Measurements from ENCODE around the gene AMOTL2. TPM values are rescaled to one million over a fixed set of nuclear protein-coding genes. Genes with fewer than 3 reads are reported as not detected.

Gene AMOTL2
- total RNA-seq, 1 donor from 2014 or later: 79.2 TPM

DNA sequence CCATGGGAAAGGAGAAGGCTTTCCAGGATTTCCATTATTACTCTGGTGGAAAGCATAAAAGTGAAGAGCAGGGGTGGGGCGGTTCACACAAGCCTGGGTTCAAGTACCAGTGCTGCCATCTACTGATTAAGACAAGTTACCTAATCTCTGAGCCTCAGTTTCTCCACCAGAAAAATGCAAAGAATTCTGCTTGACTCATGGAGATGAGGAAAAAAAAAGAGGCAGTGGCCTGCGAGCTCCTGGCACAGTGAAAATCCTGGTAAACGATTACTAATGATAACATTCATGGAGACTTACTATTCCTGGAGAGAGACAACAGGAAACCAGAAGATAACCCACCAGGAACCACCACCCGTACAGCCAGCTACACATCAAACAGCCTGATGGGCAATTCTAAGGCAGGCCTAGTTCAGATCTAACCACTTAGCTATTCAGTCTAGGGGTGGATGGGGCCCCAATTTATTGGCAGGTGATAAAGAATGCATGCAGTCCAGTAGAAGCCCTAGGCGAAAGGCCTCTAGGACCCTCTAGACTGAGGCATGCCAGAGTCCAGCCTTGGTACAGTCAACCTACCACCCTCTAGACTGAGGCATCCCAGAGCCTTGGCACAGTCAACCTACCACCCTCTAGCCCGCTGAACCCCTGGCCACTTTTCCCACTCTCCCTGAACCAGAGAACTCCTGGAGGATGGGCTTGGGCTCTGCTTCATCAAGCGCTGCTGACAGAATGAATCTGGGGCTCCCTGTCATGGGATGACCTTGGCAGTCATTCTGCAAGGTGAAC lies 2.5 kb downstream of the AMOTL2 start:
- Mint-ChIP-seq H3K4me1 (ENCODE audit: unreplicated experiment) (peaks cover 38% of the 10 kb centered on the region), H3K27ac (peak overlapping the region; percentile 96), H3K36me3 (peaks cover 20% of the 10 kb centered on the region), H3K27me3 (no peaks in the 10 kb centered on the region), H3K4me3 (peak overlapping the region; percentile 96), H3K9me3 (no peaks in the 10 kb centered on the region)
- DNase-seq (ENCODE audit: extremely low spot score, unreplicated experiment): no peak
- TF ChIP-seq, protein P1, sequence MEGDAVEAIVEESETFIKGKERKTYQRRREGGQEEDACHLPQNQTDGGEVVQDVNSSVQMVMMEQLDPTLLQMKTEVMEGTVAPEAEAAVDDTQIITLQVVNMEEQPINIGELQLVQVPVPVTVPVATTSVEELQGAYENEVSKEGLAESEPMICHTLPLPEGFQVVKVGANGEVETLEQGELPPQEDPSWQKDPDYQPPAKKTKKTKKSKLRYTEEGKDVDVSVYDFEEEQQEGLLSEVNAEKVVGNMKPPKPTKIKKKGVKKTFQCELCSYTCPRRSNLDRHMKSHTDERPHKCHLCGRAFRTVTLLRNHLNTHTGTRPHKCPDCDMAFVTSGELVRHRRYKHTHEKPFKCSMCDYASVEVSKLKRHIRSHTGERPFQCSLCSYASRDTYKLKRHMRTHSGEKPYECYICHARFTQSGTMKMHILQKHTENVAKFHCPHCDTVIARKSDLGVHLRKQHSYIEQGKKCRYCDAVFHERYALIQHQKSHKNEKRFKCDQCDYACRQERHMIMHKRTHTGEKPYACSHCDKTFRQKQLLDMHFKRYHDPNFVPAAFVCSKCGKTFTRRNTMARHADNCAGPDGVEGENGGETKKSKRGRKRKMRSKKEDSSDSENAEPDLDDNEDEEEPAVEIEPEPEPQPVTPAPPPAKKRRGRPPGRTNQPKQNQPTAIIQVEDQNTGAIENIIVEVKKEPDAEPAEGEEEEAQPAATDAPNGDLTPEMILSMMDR (conservative IDR thresholded peaks at IDR 0.05): peak; percentile 13

DNA sequence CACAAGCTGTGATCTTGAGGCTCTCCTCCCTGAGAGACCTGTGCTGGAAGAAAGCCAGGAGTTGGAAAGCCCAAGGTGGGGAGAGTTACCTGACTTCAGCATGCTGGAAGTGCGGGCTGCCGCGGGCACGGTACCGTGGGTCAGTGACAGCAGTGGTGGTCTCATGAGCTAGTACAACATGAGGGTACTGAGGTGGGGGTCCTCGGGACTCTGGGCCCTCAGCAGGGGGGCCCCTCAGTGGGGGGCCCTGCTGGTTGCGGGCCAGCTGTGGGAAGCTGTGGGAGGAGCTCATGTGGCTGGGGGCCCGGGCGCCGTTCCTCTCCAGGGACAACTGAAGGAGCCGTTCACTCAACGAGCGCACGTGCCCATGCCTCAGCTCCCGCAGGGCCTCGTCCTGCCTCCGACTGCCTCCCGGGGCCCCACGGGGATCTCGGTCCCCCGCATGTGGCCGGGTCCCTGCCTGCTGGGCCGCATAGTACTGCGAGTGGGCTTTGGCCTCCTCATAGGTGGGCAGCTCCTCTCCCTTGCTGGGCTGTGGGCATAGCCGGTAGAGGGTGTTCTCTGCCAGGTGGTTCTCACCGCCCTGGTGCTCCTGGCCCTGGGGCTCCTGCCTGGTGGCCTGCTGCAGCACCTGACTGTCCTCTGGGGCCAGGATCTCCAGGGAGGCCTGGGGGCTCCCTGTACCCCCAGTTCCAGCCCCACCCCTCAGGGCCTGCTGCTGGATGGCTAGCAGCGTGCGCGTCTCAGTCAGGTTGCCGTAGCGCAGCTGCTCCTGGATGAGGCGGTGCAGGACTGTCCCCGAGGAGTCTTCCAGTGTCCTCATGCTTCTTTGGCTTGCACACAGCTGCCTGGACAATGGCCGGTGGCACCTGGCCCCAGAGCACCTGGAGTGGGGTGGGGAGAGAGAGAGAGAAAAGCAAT lies 3.4 kb downstream of the AMOTL2 start:
- Mint-ChIP-seq H3K9me3 (no peaks in the 10 kb centered on the region), H3K4me1 (ENCODE audit: unreplicated experiment) (peaks cover 34% of the 10 kb centered on the region), H3K27me3 (no peaks in the 10 kb centered on the region), H3K36me3 (peaks cover 22% of the 10 kb centered on the region), H3K27ac (peak overlapping the region; percentile 96), H3K4me3 (peak overlapping the region; percentile 96)
- no peak for DNase-seq (ENCODE audit: extremely low spot score, unreplicated experiment)
- TF ChIP-seq, protein P1 (conservative IDR thresholded peaks at IDR 0.05): no peak

DNA sequence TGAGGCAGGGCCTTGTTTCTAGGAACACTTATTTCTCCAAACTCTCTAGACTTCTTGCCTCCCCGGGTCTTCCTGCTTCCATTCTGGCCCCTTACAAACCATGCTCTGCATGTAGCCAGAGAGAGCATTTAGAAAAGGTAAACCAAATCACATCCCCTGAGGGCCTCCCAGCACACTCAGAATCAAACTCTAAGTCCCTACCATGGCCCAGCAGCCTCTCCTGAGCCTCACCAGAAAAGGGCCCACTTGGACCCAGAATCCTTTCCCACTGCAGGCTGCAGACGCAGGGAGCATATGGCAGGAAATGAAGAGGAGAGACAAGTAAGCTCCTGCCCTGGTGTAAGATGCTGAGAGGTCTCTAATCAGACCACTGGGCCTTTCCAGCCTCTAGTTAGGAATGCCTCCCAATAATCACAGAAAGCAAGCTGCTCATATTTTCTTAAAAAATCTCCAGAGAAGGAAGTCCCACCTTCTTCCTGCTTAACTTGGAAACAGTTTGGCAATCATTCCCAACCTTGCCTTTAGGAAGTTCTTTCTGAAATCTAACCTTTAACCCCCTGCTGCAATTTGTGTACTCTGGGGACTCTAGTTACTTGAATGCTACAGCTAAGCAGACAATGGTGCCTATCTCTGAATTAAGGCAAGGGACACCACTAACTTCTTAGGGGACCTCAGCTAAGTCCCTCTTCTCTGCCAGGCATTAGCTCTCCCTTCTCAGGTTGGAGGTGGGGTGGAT lies 4.2 kb downstream of the AMOTL2 start:
- TF ChIP-seq, protein P1 (conservative IDR thresholded peaks at IDR 0.05): no peak
- Mint-ChIP-seq H3K27ac (peak overlapping the region; percentile 80), H3K9me3 (no peaks in the 10 kb centered on the region), H3K4me3 (peak overlapping the region; percentile 49), H3K36me3 (peaks cover 30% of the 10 kb centered on the region), H3K27me3 (no peaks in the 10 kb centered on the region), H3K4me1 (ENCODE audit: unreplicated experiment) (peaks cover 34% of the 10 kb centered on the region)
- no peak for DNase-seq (ENCODE audit: extremely low spot score, unreplicated experiment)

DNA sequence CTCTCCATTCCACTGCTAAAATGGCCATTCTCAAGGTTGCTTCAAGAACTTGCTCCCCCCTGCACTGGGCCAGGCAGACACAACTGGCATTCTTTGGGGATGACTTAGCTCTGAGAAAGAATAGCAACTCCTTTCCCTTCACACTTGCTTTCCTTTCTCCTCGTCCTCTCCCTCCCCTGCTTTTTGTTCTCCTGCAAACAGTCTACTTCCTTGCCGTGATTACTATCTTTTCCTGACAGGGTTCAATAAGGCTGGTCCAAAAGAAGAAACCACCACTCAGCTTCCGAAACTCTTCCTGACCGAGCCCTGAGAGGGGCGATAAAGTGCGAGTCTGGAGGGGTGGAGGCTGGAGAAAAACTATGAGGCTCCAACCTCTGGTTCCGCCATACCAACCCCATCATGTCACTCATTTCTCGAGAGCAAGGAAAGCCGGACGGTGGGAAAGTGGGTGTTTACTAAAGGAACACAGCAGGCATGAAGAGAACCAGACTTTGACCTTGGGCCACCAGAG lies 5.0 kb downstream of the AMOTL2 start:
- TF ChIP-seq, protein P1 (conservative IDR thresholded peaks at IDR 0.05): no peak
- no peaks in the 10 kb centered on the region for H3K27me3 Mint-ChIP-seq
- no peaks in the 10 kb centered on the region for H3K9me3 Mint-ChIP-seq
- H3K36me3 Mint-ChIP-seq: peaks cover 38% of the 10 kb centered on the region
- H3K27ac Mint-ChIP-seq: peak overlapping the region; percentile 80
- no peak for DNase-seq (ENCODE audit: extremely low spot score, unreplicated experiment)
- H3K4me1 Mint-ChIP-seq (ENCODE audit: unreplicated experiment): peaks cover 39% of the 10 kb centered on the region
- peak overlapping the region; percentile 37 for H3K4me3 Mint-ChIP-seq

DNA sequence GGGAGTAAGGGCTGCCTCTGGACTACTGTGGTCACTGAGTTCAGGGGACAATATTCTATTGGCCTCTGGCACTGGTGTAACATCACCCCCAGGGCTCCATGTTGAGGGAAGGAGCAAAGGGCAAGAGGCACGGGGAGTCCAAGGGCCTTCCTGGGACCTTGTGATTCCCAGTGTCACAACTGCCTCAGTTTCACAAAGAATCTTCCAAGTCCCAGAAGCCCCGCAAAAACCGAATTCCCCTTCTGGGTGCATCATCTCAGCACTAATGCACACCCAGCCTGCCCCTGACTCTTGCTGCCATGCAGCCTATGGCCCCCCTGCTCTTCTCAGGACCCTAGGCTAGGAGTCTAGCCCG lies 5.5 kb downstream of the AMOTL2 start:
- TF ChIP-seq, protein P1 (conservative IDR thresholded peaks at IDR 0.05): no peak
- Mint-ChIP-seq H3K4me1 (ENCODE audit: unreplicated experiment) (peaks cover 41% of the 10 kb centered on the region), H3K36me3 (peaks cover 38% of the 10 kb centered on the region), H3K27ac (peak overlapping the region; percentile 80), H3K9me3 (no peaks in the 10 kb centered on the region), H3K27me3 (no peaks in the 10 kb centered on the region), H3K4me3 (no peak overlapping the region)
- DNase-seq (ENCODE audit: extremely low spot score, unreplicated experiment): no peak

All from type B pancreatic cell (in vitro differentiated cells).